Myocyte (in vitro differentiated cells): Measurements from ENCODE around the gene SF3A1. TPM values are rescaled to one million over a fixed set of nuclear protein-coding genes. Genes with fewer than 3 reads are reported as not detected.

ENCODE experiments used
- DNase-seq: peaks from one replicate; pipeline ENCODE4 v3.0.0-alpha.2; 2012; ENCODE audit warnings: low read depth
- total RNA-seq: library from RNA; depleted of rRNA; stranded (reverse); fragments of >200 nt; gene quantifications from 2 replicates; pipeline ENCODE4 v1.2.3, GENCODE V29; 2014

The SF3A1 gene
- total RNA-seq, 1 donor from 2014 or later, result 39.8 TPM

DNA sequence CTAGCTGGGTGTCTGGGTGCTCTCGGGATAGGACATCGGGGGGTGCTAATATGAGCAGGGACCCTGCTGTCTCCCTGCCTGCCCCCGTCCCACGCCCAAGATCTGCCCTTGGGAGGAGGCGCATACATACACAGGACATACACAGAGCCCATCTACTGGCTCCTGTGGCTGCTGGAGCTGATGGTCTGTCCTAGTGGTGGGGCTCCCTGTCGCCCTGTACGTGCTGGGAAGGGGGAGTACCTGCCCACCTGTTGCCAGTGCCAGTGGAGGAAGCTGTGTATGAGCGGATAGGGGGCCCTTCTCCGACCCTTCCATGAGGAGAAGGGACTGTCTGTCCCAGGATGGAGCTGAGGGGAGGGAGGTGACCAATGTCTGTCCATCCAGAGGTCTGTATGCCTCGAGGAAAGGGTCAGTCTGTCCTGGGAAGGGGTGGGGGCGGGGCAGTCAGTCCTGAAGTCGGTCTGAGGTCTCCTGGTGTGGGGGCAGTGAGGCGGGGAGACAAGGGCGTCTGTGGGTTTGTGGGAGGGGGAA lies 30.9 kb downstream of the SF3A1 start:
- no peak for DNase-seq

DNA sequence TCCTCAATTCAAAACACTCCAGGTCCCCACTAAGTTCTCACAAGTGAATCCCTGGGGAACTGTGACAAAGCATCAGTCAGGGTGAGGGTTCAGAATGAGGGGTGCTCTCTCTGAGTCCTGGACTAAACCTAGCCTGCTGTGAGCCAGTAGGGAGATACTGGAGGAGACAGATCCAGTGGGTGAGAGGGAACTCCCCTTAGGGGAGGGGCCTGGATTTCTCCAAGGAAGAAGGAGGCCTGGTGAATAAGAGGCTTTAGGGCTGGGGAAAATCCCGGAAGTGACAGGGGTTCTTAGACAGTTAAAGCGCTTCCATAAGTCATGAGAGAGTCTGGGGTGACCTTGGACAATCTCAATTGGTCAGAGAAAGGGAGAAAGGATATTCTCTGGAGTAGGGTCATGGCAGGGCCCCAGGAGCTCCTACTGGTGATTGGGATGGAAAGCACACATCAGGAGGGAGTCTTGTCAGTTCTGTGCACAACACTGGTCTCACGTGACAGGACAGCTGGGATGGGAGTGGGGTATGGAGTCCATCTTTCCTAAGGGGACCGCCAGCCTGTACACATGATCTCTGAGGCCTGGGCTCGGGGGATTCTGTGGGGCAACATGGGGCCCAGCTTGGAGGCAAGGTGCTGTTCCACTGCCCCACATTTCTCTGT lies 31.5 kb downstream of the SF3A1 start:
- DNase-seq, result peak; percentile 83

DNA sequence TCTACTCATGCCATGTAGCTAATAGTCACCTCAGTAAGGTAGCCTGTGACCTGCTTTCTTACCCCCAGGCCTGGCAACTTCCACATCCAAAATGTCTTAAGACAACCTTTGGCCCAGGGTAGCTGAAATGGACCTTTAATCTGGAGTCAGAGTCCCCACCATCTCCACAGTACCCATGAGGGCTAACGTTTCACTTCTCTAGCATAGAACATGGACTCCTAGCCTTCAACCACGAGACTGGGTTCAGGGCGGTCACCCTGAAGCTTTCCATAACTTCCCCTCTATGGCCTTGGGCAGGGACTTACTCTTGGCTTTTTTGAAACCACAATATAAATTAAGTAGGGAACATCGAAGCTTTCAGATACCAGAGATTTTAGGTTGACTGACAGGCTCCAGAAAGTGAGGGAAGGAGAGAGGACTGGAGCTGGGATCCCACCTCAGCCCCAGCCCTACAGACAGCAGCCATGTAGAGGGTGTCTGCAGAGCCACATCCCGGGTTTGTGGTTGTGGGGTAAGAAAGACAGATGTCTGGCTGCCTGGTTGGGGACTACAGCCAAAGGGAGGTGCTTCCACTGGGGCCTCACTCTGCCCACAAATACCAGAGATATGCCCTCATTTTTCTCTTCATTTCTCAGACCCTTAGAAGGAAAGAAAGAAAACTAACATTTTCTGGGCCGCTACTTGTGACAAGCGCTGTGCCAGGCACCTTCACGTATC lies 32.5 kb downstream of the SF3A1 start:
- DNase-seq, result peak; percentile 87

DNA sequence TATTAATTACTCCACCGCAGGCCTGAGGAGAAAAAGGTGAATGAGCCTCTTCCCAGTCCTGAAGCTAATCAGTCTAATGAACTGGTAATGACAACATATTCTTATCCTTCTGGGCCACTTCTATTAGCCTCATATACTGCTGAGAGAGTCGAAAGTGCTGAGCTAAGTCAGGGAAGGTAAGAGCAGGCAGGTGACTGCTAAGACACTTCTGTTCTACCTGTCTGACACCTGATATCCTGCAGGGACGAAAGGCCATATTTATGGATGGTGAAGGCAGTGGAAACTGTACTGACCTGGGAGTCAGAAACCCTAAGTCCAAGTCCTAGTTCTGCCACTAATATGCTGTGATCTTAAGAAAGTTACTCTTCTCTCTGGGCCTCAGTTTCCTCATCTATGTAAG lies 33.4 kb downstream of the SF3A1 start:
- DNase-seq, result no peak

DNA sequence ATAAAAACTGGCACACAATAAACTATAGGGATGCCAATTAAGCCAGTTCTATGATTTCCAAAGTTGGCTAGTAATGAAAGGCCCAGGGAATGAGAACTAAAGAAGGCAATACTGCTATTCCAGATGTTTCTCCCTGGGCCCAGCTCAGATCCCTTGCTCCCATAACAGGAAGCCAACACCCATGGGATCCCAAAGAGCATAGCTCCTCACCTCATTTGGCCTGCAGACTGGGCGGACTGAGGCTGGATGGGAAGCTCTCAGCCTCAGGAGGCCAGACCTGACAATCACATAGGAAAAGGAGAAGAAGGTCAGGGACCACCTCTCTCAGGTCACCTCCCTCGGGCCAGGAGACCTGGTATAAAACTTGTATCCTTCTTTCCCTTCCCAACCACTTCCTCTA lies 35.2 kb downstream of the SF3A1 start:
- no peak for DNase-seq

DNA sequence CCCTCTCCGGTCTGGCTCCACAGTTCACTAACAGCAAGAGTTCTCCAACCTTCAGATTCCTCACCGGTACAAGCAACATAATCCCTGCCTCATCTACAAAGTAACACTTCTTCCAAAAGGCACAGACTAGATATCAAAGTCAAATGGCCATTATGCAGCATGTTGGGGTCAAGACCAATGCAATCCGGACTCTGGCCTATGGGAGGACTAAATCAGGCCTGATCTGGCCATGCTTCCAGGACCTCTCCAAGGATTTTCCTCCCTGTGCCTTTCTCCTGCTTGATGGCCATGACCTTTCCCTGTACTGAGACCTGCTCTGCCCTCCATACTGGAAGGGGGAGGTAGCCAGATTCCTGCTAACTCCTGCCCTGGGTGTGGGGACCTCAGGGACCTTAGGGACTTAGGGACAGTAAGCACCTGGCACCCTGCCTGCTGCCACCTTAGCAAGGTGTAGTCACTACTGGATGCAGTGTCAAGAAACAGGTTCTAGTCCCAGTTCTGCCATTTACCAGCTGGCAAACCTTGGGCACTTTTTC lies 36.6 kb downstream of the SF3A1 start:
- no peak for DNase-seq

DNA sequence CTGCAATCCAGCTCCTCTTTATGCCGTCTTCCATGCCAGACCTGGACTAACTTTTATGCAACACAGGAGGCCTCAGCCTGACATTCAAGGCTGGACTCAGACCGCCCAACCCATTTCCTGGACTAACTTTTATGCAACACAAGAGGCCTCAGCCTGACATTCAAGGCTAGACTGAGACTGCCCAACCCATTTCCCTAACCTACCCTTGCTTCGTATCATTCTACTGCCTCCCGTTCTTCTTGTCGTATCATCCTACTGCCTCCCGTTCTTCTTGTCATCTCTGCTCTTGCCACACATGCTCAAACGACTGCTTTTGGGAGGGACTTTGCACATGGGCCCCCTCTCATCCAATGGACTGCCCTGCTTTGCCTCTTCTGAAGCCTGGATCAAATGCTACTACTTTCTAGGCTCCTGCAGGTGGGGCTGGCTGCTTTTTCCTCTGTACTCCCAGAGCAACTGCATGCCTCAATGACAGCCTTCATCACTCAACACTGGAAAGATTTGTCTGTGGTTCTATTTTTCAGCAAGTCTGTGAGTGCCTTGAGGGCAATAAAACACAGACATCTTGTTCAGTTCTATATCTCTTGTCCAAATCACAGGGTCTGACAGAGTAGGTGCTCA lies 37.8 kb downstream of the SF3A1 start:
- no peak for DNase-seq

DNA sequence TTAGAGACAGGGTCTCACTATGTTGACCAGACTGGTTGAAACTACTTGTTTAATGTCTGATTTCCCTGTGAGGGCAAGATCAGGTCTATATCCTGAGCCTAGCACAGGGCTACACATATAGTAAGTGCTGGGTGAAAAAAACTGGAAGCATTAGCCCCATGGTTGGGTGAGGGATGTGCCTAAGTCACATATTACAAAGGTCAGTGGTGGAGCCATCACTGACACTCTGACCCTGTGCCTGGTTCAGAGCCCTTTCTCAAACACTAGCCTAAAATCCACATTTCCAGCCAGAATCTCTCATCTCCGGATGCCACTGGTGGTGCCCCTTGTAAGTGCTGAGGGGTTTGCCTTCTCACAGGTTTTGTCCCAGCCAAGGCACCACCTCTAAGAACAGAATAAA lies 38.9 kb downstream of the SF3A1 start:
- DNase-seq, result no peak

DNA sequence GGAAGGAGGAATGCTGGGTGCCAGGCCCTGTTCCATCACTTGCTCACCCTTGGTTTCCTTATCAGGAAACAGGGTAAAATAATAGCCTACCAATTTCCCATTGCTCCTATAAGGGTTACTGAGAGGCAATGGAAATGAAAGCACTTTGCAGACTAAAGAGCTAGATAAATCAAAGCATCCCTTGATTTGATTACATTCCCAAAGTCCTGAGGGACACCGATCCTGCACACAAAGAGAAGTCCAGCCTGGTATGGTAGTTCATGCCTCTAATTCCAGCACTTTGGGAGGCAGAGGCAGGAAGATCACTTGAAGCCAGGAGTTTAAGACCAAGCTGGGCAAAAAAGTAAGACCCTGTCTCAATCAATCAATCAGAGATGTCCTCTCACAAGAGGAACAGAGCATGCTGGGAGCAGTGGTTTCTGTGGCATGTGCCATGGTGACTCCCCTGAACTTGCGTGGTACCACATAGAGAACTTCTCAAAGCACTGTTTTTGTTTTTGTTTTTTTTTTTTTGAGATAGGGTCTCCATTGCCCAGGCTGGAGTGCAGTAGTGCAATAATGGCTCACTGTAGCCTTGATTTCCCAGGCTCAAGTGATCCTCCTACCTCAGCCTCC lies 40.6 kb downstream of the SF3A1 start:
- DNase-seq, result no peak

DNA sequence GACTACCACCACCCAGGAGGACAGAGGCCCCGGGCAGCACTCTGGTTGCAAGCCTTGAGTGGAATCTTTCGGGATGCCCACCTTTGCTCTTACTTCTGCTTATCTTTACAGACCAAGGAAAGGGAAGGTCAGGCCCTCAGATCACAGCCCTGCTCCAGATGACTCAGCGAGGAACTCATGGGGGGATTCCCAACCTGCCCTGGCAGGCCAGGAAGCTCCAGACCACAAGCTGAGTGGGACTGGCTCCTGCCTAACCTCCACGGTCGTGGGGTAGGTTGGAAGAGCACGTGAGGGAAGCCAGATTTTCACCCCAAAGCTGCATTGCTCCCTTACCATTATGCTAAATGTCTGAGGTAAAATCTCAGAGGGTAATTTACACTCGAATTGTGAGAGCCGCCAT lies 41.8 kb downstream of the SF3A1 start:
- no peak for DNase-seq

DNA sequence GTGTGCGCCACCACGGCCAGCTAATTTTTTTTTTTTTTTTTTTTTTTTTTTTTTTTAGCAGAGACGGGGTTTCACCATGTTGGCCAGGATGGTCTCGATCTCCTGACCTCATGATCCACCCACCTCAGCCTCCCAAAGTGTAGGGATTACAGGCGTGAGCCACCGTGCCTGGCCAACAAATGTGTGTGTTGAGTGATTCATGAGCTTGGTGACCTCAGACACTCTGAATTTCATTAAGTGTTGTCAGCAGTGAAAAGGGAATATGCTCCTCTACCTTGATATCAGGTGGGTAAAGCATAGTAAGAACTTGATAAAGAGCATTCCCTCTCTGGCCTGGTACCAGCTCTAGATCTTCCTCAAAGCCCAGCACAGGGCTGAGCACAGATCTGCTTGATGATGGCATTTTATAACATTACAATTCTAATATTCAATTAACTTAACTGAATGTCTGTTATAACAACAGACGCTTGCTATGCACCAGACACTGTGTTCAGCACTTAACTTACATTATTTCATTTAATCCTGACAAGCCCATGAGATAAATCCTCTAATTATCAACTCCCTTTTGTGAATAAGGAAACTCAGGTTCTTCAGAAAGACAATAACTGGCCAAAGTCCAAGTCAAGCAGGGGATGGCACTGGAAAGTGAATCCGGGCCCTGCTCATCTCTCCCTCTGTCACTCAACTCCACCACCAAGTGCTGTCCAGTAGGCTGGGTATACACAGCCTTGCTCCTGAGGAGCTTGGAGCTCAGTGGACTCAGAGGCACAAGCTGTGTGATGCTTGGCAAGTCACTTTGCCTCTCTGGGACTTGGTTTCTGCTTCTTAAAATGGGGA lies 42.9 kb downstream of the SF3A1 start:
- DNase-seq, result no peak

DNA sequence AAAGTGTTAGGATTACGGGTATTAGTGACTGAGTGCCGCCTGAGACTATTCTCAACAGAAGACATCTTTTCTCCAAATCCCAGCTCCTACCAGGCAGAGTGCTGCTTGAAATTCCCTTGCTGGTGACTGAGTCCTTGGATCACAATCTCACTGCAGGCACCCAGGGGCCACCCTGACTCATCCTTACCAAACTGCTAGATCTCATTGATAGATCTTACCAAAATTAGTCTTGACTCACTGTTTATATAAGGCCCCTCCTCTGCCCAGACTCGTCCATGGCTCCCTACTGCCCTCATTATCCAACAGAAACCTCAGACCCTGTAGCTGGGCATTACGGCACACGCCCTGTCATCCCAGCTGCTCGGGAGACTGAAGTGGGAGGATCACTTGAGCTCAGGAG lies 44.6 kb downstream of the SF3A1 start:
- peak; percentile 89 for DNase-seq

DNA sequence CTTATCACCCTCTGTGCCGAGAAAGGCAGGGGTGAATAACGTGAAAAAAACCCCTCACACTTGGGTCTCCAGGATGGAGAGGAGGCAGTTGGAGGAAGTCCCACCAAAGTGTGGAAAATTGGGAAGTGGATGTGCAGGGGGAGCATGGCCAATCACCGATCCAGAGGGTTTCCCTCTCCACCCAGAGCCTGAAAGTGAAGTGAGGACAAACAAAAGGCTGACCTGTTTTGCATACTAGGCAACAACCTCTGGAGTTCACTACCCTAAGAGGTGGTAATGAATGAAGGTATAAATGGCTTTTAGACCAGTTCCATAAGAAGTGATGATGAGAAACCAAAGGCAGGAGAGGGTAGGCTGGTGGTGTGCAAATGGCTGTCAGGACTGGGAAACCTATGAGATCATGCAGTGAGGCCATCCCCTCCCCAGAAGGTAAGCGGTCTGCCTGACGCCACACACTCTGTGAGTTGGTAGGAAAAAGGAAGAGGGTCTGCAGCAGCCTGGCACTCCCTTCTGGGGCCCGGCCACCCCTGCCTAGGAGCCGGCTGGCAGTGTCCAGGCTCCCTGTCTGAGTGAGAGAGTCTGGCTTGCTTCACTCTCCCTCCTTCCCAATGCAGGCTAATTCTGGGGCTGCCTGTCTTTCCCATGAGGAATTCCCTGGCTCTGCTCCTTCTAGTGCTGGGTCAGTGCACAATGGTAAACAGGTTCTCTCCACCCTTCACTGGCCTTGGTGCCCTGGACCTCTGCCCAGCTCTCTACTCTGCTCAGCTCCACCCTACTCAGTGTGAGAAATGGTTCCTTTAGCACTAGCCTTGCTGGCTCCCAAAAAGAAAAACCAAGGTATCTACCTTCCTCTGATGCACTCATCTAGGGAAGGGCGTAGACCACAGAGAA lies 45.6 kb downstream of the SF3A1 start:
- DNase-seq, result peak; percentile 82

DNA sequence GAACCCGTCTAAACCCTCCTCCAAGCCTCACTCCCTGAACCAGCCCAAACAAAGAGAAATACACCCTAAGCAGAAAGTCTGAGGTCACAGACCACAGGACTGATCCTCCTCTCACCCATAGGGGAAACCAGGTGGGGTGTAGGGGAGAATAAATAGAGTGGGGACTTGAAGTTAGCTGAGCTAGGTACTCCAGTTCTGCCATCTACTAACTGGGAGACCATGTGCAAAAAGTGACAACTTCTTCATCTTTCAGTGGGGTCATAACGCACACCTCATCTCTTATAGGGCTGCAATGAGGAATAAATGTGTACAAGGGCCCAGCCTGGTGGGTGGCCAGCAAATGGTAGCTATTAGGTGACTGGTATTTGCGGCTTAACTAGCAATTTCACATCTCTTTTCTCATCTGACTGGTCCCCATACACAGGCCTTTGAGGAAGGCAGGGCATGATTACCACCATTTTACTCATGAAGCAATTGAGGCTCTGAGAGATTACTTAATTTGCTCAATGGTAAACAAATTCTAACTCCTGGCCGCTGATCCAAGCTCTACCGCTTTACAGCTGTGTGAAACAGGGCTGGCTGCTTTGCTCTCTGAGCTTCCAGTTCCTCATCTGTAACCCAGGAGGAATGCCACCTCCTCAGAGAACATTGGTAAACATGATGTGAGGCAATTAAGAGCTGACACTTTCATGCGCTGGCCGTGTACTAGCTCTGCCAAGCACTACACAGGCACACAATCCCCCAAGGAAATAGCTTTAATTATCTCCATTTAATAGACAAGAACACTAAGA lies 46.5 kb downstream of the SF3A1 start:
- DNase-seq, result no peak

DNA sequence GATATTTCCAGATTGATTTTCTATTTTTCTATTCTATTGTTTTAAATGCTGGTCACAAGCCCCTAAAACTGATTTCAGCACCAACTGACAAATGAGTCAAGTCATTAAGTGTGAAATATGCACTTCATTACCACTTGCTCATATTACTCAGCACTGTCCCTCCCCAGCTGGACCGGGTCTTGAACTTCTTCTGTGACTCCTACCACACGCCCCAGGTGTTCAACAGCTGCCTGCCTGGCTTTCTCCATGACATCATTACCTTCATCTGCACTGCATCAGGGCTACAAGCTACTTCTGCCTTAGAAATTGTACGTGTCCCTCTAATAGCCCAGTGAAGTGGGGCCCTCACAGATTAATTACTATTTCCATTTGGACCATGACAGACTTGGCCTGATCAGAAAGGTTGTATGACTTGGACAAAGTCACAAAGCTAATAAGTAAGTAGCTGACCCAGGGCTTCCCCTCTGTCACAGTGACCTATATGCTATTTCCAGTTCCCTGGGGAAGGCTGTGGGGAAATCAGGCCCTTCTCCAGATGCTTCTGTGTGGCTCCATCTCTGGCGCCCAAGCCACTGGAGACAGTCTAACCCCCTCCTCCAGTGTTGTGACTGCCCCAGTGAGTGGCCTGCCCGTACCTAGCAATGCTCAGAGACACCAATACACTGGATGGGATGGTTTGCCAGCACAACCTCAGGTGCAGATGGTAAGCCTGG lies 48.0 kb downstream of the SF3A1 start:
- DNase-seq, result peak; percentile 48

DNA sequence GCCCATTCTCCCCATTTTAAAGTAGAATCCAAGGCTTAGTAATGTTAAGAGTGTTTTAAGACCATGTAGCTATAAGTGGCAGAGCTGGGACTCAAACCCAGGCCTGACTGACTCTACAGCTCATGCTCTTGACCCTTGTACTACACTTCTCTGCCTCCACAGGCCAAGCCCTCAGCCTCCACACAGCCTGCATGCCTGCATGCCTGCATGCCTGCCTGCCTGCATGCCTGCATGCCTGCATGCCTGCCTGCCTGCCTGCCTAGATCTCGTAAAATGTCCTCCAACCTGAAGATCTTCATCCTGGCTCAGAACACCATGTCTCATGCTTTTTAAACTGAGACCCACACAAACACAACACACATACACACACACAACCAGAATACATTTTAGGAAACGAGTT lies 48.6 kb downstream of the SF3A1 start:
- no peak for DNase-seq

DNA sequence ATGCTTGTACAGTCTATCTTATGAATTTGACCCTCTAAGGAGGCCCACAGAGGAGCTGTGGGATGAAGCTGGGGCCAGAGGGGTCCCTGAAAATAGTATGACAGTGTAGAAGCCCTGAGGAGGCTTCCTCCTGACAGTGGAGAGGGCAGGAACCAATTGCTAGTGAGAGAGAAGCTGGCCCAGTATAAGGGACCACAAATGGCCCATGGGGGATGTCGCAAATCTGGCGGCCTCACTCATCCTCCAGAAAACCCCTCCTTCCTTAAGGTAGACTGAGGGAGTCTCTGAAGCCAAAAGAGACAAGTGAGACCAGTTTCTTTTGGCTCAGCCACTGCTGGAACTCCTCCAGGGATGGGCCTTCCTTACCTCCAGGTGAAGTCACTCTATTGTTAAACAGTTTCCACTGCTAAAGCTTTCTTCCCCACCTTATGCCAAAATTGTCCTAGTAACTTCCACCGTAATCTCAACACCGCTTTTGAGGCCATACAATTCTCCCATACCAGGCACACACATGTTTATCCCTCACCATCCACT lies 49.6 kb downstream of the SF3A1 start:
- DNase-seq, result no peak

DNA sequence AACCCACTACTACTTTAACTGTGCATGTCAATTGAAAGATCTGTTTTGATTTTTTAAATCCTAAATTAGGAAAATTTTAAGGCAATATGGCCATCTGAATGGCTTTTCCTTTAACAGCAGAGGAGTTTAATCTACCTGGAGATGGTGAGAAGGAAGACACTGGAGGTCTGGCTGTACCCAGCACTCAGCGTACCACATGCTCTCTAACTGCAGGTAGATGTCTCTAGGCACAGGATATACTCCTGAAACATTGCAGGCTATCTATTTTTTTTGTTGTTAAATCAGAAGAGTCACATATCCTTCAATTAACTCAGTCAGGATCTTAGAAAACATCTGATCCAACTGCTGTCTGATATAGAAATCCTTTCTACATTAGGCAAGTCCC lies 50.1 kb downstream of the SF3A1 start:
- DNase-seq, result no peak
